GM21423 (cell line): Measurements from ENCODE around the gene MYO1G.
"Not testable (repeated sequence)": the region's sequence is repeated elsewhere in the genome, so short reads cannot be mapped to it uniquely, and the experiment has no call there.

Experiments
- ATAC-seq: cut with Tn5 transposase; IDR thresholded peaks from one replicate; pipeline ENCODE4 v1.9.1; 2021; ENCODE audit warnings: mild to moderate bottlenecking, moderate library complexity; ENCODE audit not compliant: unreplicated experiment

Gene MYO1G

GRCh38 chr7:44944821-44945220 lies 34.0 kb downstream of the MYO1G start:
- no peak for ATAC-seq

DNA sequence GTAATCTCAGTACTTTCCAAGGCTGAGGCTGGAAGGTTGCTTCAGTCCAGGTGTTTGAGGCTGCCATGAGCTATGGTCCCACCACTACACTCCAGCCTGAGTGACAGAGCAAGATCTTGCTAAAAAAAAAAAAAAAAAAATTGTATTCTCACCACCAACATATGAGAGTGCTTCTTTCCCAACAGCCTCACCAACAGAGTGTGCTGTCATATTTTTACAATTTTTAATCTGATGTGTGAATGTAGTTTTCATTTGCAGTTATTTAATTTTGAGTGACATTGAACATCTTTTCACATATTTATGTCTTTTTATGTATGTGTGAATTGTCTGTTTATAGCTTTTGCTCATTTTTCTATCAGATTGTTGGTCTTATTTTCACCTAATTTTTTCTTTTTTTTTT lies 35.2 kb downstream of the MYO1G start:
- no peak for ATAC-seq

DNA sequence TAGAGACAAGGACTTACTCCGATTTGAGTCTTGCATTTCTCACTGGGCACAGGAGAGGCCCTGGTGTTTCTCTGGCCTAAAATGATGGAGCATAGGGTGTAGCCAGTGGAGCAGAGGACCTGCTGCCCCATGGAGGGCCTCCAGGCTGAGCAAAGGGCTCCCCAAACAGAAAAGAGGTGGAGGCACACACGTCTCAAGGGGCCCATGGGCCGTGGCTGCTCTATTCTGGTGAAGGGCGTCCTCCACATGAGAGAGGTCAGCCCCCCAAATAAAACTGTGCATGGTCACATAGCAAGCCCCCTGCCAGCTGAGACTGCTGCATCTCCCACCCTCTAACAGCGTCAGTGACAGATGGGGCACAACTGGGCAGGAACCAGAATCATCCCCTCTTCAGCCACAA lies 41.4 kb downstream of the MYO1G start:
- ATAC-seq, result no peak

DNA sequence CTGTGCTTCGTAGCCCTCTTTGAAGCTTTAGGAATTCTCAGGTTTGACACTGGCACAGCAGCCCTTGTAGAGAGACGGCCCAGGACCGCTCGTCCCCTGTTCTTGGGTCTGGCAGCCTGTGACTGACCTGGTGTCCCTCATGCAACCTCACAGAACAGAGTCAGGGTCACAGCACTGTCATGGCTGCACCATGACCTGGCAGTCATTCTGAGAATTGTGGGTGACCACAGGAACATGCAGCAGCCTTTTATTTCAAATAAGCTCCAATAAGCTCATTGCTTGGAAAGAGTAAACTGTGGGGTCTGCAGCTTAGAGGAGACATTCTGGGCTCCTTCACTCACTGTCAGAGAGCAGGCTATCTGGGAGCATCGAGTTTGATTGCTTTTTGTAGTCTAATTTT lies 42.5 kb downstream of the MYO1G start:
- no peak for ATAC-seq

GRCh38 chr7:44935583-44935982 lies 43.2 kb downstream of the MYO1G start:
- no peak for ATAC-seq

- ATAC-seq, result no peak
Measured at GRCh38 chr7:44935016-44935415, 43.8 kb downstream of the MYO1G start.

DNA sequence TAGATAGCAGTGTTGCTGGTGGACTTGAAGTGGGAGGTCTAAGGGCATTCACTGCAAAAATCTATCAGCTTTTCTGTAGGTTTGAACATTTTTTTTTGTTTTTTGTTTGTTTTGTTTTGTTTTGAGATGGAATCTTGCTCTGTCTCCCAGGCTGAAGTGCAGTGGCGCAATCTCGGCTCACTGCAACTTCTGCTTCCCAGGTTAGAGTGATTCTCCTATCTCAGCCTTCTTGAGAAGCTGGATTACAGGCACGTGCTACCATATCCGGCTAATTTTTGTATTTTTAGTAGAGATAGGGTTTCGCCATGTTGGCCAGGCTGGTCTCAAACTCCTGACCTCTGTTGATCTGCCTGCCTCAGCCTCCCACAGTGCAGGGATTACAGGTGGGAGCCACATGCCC lies 44.3 kb downstream of the MYO1G start:
- not testable (repeated sequence) for ATAC-seq

DNA sequence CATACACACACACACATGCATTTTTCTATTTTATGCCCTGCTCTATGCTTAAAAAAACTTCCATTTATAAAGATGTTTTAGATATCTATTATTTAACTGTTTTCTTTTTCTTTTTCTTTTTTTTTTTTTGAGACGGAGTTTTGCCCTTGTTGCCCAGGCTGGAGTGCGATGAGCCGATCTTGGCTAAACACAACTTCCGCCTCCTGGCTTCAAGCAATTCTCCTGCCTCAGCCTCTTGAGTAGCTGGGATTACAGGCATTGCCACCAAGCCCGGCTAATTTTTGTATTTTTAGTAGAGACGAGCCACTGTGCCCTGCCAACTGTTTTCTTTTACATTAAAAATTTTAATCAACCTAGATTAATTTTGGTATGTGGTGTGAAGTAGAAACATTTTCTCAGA lies 47.9 kb downstream of the MYO1G start:
- no peak for ATAC-seq

GRCh38 chr7:44922351-44922694 lies 56.5 kb downstream of the MYO1G start:
- ATAC-seq, result no peak

DNA sequence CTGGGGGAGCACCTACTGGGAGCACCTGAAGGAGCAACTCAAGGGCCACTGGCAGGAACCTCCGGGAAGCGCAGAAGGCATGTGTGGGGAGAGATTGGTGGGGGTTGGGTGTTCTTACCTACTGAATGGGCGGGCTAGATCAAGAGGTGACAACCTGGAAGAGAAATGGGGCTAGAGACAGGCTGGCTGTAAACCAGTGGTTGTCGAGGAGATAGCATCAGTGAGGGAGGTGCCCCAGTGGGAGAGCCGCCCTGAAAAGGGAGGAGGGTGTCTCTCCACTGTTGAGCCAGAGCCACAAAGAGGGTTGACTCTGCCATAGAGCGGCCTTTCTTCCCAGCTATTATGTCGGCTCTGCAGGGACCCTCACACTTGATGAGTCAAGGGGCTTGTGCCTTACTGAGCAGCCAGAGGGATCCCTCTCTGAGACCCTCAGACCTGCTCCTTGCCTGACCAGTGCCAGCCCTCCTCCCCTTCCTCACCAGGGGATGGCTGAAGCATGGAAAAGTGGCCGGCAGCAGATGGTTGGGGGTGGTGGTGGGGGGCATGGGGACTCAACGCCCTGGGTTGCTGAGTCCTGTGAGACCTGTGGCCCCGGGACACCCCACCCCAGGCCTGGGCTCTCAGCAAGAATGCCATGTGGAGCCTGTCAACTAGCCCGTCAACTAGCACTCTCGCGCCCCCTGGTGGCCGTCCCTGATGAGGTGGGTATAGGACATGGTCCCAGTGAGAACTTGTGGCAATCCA lies 57.0 kb downstream of the MYO1G start:
- ATAC-seq, result peak; percentile 70

DNA sequence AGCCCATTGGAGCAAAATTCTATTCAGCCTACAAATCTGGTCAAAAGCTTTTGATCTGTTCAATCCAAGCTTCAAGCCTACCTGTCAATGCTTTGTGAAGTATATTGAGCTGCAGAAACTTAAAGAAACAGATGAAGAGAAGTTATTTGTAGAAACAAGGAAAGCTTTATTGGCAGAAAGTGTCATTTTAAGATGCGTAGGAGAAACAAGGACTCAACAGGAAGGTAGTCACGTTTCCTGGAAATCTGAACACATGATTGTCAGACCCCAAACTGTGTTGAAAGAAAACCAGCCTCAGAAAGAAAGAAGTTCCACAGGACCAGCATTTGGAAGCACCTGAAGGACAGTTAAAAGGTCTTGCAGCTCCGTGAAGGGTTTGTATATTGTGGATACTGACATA lies 58.7 kb downstream of the MYO1G start:
- no peak for ATAC-seq

- ATAC-seq, result no peak
Measured at GRCh38 chr7:44918029-44918428, 60.8 kb downstream of the MYO1G start.

DNA sequence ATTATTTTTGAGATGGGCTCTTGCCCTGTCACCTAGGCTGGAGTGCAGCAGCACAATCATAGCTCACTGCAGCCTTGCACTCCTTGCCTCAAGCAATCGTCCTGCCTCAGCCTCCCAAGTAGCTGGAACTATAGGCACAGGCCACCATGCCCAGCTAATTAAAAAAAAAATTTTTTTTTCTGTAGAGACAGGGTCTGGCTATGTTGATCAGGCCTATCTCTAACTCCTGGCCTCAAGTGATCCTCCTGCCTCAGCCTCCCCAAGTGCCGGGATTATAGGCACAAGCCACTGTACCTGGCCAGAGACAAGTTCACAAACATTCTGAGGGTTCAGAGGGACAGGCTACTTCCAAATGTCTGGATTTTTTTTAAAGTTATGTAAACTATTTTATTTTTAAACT lies 61.4 kb downstream of the MYO1G start:
- no peak for ATAC-seq

DNA sequence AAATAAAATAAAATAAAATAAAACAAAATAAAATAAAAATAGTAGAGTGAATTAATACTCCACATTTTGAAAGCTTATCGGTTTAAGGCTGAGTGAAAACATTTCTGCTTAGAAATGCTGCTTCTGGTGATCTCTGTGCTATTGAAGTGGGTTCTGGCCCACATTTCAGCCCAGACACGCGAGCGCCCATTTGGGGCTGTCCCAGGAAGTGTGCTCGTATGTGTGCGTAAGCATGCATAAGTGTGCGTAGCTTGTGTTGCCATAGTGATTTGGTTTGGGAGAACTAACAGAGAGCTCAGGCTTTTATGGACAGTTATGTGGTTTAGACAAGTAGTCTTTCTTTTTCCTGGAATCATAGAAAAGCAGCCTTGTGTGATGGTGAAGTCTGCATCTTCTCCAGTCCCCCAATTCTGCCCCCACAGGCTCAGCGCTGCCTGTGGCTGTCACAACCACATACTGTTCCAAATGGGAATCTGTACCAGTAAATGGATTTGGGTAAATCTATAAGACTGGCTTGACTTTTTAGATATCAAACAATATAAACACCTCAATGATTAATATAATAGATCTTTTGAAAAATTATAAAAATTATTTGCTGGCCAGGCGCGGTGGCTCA lies 63.7 kb downstream of the MYO1G start:
- no peak for ATAC-seq

DNA sequence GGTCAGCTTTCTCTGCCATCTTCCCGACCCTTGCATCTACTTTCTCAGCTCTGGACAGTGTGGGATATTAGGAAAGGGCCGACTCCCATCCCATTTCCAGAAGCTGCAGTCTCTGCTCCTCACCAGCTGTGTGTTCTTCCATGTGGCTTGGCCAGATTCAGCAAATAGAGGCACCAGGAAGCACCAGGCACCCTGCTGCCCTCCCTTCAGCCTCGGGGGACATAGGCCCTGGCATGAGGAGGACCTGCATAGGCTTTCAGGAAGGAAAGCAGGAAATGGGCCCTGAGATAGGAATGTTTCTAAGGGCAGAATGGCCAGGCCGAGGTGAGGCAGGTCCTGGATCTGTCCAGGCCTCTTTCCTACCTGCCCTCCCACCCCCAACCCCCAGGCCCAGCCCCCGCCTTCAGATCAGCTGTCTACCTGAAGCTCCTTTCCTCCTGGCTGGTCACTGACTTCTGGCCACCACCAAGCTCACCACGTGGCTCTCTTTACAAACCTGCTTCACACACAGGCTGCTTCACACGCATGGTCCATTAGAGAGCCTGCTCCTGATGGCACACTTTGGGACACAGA lies 66.0 kb downstream of the MYO1G start:
- ATAC-seq, result no peak
